T-helper 2 cell treated with Interferon-gamma antibody and Interleukin-4, amounts not matched to agents 5 μg/mL and 100 μg/mL, for 36 hours (primary cell): Measurements from ENCODE around the gene CAPN10.

Experiments
- DNase-seq: peaks from one replicate; pipeline ENCODE4 v3.0.0; 2021; ENCODE audit warnings: low spot score
- H3K27ac Mint-ChIP-seq: one replicate; pipeline ENCODE4 v1.8.0; 2021; ENCODE audit warnings: mild to moderate bottlenecking, mixed read lengths
- H3K27me3 Mint-ChIP-seq: one replicate; pipeline ENCODE4 v1.8.0; 2021; ENCODE audit warnings: low read depth, mixed read lengths
- H3K36me3 Mint-ChIP-seq: one replicate; pipeline ENCODE4 v1.8.0; 2021; ENCODE audit warnings: low read depth, mixed read lengths
- H3K4me1 Mint-ChIP-seq: one replicate; pipeline ENCODE4 v1.8.0; 2021; ENCODE audit warnings: low read depth, mixed read lengths
- H3K4me3 Mint-ChIP-seq: one replicate; pipeline ENCODE4 v1.8.0; 2022; ENCODE audit warnings: mild to moderate bottlenecking, moderate library complexity, mixed read lengths
- H3K9me3 Mint-ChIP-seq: one replicate; pipeline ENCODE4 v1.8.0; 2021; ENCODE audit warnings: mixed read lengths

The CAPN10 gene

DNA sequence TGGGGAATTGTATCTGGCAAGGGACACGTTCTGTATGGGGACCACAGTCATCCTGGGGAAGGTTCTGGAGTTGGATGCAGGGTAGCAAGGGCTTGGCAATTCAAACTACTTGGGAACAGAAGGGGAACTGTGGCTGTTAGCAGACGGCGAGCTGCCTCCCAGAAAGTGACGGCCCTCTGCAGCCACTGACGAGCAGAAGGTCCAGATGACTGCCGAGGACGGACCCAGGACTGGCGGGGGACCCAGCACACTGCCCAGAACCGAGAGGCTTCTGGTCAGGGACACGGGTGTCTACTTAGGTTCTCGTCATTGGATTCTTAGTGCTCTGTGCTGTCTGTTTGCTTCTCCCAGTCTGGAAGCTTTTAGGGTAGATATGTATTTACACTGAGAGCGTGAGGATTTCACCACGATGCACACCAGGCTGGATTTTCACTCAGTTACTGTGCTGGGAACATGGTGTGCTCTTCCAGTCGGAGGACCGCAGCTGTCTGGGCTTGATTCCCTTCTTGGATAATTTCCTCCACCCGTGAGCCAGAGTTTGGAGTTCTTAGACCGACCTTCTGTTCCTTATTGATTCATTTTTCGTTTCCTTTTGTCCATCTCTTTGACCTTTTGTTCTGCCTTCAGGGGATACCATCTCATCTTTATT lies 52.1 kb downstream of the CAPN10 start:
- no peak for DNase-seq
- Mint-ChIP-seq H3K4me1 (no peaks in the 10 kb centered on the region), H3K27me3 (peaks cover 3% of the 10 kb centered on the region), H3K27ac (no peak overlapping the region), H3K9me3 (peaks cover 11% of the 10 kb centered on the region), H3K36me3 (peaks cover 5% of the 10 kb centered on the region), H3K4me3 (no peak overlapping the region)

DNA sequence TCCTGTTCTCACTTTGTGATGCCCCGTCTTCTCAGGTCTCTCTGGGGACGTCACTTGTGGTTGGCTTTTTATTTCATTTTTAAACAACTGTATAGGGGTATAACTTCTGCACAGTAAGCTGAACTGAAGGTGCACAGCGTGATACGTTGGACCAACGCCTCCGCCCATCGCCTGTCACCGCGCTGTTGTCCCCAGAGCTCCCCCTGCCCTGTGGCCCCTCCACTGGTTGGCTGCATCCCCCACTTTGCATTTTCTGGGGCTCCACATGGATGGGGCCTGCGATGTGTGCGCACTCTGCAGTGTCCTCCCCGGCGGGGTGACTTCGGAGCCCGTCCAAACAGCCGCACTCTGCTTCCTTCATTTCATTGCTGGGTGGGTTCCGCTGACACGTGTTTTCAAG lies 53.0 kb downstream of the CAPN10 start:
- no peak for DNase-seq
- Mint-ChIP-seq H3K4me3 (no peak overlapping the region), H3K27ac (no peak overlapping the region), H3K9me3 (peaks cover 3% of the 10 kb centered on the region), H3K27me3 (peaks cover 3% of the 10 kb centered on the region), H3K36me3 (peaks cover 2% of the 10 kb centered on the region), H3K4me1 (no peaks in the 10 kb centered on the region)

DNA sequence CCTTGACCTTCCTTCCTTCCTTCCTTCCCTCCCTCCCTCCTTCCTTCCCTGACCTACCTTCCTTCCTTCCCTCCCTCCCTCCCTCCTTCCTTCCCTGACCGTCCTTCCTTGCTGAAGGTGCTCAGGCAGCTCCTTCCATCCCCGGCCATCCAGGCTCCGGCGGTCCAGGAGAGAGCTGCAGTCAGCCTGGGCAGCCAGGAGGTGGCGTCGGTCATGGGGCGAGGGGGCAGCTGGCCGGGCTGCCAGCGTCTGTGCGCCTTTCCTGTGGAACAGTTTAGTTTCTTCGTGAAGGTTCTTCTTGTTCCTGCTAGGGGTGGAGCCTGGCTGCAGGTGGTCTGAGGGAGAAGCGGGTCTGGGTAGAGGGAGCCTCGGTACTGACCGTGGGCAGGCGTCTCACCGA lies 54.4 kb downstream of the CAPN10 start:
- Mint-ChIP-seq H3K27me3 (peaks cover 3% of the 10 kb centered on the region), H3K4me1 (no peaks in the 10 kb centered on the region), H3K9me3 (no peaks in the 10 kb centered on the region), H3K4me3 (no peak overlapping the region), H3K36me3 (no peaks in the 10 kb centered on the region), H3K27ac (no peak overlapping the region)
- no peak for DNase-seq

DNA sequence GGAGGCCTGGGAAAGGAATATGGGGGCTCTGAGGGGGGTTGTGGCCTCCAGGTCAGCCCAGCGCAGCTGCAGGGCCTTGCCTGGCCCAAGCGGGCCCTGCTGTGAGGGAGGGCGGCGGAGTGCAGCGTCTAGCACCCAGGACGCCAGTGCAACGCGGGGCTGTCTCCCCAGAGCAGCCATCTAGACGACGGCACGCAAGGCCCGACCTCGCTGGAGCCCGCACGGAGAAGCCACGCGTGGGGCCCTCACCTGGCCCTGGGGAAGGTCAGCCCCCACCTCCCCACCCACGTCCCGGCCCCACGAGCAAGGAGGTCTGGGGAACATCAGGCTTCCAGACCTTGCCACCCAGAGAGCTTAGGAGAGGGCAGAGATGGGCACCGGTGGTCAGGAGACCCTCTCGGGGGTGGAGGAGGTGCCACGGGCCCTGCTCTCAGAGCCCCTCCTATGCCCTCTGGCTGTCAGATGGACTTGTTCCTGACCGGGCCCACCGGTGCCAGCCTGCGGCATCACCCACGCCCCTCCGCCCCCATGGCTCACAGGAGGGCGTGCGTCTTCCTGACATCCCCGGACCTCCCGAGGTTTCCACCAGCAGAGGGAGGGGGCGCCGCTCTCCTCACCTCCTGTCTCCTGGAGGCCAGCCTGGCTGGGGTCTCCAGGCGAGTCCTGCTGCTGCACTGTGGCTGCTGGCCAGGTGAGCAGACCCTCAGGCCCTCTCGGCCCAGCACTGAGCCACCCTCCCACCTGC lies 55.7 kb downstream of the CAPN10 start:
- peaks cover 3% of the 10 kb centered on the region for H3K27me3 Mint-ChIP-seq
- H3K36me3 Mint-ChIP-seq: no peaks in the 10 kb centered on the region
- peaks cover 4% of the 10 kb centered on the region for H3K4me1 Mint-ChIP-seq
- H3K27ac Mint-ChIP-seq: no peak overlapping the region
- no peaks in the 10 kb centered on the region for H3K9me3 Mint-ChIP-seq
- H3K4me3 Mint-ChIP-seq: no peak overlapping the region
- no peak for DNase-seq

DNA sequence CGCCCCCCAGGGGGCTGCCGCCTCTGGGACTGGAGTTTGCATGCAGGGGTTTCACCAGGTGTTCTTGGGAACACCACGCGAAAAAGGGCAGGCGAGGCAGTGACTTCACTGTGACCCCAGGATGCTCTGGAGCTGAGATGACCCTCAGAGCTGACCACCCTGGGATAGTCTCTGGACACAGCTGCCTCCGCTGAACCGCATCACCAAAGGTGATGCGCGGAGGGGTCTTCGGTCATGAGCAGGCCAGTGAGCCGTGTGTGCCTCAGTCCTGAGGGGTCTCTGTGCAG lies 56.2 kb downstream of the CAPN10 start:
- Mint-ChIP-seq H3K4me3 (no peak overlapping the region), H3K4me1 (peaks cover 4% of the 10 kb centered on the region), H3K9me3 (no peaks in the 10 kb centered on the region), H3K27ac (no peak overlapping the region), H3K27me3 (peaks cover 3% of the 10 kb centered on the region), H3K36me3 (no peaks in the 10 kb centered on the region)
- no peak for DNase-seq

DNA sequence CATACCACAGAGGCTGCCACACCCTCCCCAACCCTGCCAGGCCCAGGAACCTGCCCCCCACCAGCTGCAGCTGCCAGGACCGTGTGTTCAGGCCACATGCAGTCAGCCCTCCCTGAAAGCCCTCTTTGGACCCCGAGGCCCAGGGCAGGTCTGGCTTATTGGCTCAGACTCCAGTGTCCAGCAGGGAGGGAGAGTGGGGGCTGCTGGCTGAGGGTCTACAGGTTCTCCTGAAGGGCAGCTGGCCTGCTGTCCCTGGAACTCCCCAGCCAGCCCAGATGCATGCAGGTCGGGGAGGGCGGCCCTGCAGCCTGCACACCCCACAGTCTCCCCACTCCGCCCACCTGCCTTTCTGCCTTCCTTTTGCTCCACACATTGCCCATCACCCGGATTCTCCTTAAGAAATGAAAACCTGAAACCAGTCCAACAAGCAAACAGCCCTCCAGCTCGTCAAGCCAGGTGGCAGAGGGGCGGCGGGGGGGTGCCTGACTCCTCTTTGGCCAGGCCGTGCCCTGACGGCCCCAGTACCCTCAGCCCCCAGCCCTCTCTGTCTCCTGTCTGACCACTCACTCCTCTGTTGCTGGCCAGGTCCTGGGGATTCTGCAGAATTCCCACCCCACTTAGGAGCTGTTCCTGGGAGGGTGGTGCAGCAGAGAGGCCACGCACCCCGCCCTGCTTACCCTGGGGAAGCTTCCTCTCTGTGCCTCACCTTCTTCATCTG lies 56.7 kb downstream of the CAPN10 start:
- H3K36me3 Mint-ChIP-seq: no peaks in the 10 kb centered on the region
- no peaks in the 10 kb centered on the region for H3K9me3 Mint-ChIP-seq
- H3K27me3 Mint-ChIP-seq: peaks cover 3% of the 10 kb centered on the region
- DNase-seq: no peak
- H3K4me3 Mint-ChIP-seq: no peak overlapping the region
- H3K4me1 Mint-ChIP-seq: peaks cover 4% of the 10 kb centered on the region
- no peak overlapping the region for H3K27ac Mint-ChIP-seq

DNA sequence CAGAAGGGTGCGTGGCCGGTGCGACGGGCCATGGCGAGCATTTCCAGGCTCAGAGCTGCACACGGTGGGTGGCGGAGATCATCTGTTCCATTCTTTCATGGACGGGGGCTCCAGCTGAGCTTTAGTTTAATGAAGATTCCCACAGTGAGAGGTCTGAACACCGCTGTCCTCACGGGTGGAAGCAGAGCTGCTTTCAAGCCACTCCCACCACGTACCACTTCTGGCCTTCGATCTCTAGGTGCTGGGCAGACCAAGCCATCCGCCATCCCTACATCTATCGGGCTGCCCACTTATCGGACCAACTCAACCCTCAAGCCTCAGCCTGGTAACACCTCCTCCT lies 57.2 kb downstream of the CAPN10 start:
- Mint-ChIP-seq H3K9me3 (no peaks in the 10 kb centered on the region), H3K36me3 (no peaks in the 10 kb centered on the region), H3K4me3 (no peak overlapping the region), H3K27me3 (peaks cover 6% of the 10 kb centered on the region), H3K27ac (no peak overlapping the region), H3K4me1 (peaks cover 4% of the 10 kb centered on the region)
- no peak for DNase-seq

DNA sequence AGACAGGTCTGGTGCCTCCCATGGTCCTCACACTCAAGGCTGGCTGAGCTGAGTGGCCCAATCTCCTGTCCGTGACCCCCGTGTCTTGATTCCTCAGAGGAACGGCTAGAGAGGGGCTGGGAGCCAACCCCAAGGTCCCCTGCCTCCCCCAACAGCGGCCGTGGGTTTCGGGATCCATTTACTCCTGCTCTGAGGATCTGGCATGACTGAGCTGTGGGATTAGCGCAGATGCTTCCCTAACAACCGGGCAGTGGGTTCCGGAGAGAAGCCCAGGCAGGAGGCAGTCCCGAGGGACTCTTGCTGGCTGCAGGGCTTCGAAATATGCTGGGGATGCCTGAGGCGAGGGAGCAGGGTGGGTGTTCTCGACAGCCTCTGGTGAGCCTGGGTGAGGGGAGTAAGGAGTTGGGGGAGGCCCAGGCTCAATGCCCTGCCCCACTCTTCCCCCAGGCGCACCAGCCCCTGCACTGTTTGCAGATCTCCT lies 57.7 kb downstream of the CAPN10 start:
- Mint-ChIP-seq H3K27me3 (peaks cover 5% of the 10 kb centered on the region), H3K9me3 (no peaks in the 10 kb centered on the region), H3K27ac (no peak overlapping the region), H3K36me3 (no peaks in the 10 kb centered on the region), H3K4me1 (peaks cover 4% of the 10 kb centered on the region), H3K4me3 (no peak overlapping the region)
- DNase-seq: no peak

DNA sequence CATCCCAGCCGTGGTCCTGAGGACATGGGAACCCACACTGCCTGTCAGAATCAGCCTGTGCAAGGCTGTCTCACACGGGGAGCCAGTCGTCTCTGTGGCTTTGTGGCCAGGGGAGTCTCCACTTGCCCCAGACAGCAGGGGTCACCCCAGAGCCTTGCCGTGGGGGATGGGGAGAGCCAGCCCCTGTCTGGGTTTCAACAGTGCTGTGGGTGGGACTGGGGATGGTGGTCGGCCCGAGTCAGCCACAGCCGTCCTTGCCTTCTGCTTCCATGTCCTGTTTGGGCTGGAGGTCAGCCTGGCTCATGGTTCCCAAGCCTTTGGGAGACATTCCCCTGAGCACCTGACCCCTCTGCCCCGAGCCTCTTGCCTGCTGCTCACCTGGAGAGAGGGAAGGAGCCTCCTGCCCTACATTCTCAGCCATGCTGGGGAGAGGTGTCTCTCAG lies 58.3 kb downstream of the CAPN10 start:
- peak; percentile 2 for DNase-seq
- Mint-ChIP-seq H3K27me3 (peaks cover 9% of the 10 kb centered on the region), H3K4me1 (peaks cover 4% of the 10 kb centered on the region), H3K27ac (no peak overlapping the region), H3K4me3 (no peak overlapping the region), H3K36me3 (no peaks in the 10 kb centered on the region), H3K9me3 (no peaks in the 10 kb centered on the region)

DNA sequence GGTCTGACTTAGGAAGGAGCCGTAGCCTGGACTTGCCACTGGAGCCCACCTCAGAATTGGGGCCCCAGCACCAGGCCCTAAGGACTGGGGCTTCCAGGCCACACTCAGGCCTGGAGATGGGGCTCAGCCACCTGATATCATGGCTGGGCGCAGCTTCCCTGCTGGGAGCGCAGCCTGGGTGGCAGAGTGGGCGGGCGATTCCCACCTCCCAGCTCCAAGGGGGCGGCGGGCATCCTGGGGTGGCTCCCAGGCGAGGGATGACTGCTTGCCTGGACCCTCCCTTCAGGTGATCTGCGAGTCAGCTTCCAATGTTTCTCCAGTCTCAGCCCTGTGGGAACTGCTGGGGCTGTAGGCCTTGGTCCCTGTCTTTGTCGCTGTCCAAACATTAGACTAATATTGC lies 58.8 kb downstream of the CAPN10 start:
- Mint-ChIP-seq H3K9me3 (no peaks in the 10 kb centered on the region), H3K4me1 (peaks cover 4% of the 10 kb centered on the region), H3K27me3 (peaks cover 9% of the 10 kb centered on the region), H3K36me3 (no peaks in the 10 kb centered on the region), H3K4me3 (no peak overlapping the region), H3K27ac (no peak overlapping the region)
- DNase-seq: peak; percentile 1

DNA sequence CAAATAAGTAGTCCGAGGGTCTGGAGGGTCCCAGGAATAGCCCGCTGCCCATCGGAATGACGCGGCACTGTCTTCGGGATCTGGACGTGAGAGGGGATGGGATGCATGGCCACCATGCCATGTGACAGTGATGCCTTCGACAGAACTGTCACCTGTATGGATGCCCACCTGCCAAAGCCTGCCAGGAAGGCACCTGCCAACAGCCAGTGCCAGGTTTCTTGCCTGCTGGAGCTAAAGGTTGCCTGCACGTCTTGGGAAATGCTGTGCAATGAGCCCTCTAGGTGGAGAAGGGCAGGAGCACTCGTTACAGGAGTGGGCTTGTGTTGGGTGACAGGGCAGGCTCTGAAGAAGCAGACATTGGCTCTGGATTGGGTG lies 59.3 kb downstream of the CAPN10 start:
- Mint-ChIP-seq H3K4me3 (no peak overlapping the region), H3K27ac (peak overlapping the region; percentile 67), H3K4me1 (peaks cover 4% of the 10 kb centered on the region), H3K9me3 (no peaks in the 10 kb centered on the region), H3K36me3 (no peaks in the 10 kb centered on the region), H3K27me3 (peaks cover 9% of the 10 kb centered on the region)
- no peak for DNase-seq

DNA sequence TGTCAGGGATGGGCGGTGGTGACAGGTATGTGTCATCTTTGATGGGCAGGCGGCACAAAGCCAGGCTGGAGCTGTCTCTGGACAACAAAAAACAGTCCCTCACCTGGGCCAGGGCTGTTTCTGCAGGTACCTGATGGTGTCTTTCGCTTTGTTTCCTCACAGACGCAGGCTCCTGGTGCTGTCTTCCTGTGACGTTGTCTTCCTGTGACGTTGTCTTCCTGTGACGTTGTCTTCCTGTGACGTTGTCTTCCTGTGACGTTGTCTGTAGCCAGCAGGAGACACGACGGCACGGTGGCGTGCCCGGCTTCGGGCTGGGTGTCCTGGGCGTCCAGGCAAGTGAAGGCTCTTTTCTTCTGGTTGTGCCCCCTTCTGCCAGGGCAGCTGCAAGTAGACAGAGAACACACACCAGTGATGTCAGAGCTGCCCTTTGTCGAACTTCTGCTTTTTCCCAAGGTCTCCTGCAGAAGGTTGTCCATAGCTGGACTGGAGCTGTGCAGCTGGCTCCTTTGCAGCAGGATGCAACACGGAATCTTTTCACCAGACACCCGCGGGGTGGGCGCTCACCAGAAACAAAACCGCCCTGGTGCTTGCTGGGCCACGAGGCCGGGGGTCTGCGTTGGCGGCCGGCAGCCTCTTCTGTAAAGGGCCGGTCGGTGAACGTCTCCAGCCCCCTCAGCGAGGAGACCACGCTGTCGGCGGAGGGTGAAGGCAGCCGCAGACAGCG lies 59.8 kb downstream of the CAPN10 start:
- Mint-ChIP-seq H3K27ac (peak overlapping the region; percentile 67), H3K36me3 (no peaks in the 10 kb centered on the region), H3K9me3 (no peaks in the 10 kb centered on the region), H3K4me3 (no peak overlapping the region), H3K4me1 (peaks cover 4% of the 10 kb centered on the region), H3K27me3 (peaks cover 14% of the 10 kb centered on the region)
- peak; percentile 3 for DNase-seq

DNA sequence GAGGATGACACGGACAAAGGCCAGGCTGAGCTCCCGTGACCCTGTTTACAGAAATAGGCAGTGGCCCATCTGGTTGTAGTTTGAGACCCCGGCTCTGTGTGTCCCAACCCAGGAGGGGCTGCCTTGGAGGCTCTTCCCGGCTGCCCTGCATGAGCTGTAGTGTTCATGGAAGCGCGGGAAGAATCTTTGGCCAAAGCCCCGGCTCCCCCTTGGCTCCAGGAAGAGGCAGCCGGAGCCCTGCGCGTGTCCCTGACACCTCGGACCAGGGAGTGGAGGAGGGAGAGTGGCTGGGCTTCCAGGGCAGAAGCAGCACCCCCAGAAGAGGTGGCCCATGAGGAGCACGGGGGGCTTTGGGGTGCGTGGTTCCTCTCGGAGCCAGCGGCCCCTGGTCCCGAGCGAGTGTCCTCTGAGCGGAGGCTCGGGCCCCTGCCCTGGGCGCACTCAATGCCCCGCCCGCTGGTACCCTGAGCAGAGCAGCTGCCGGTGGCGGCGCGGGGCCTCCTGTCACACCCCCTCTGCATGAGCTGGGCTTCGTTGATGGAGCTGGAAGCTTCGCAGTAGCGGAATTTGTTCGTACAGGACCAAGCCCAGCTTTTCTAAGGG lies 60.5 kb downstream of the CAPN10 start:
- Mint-ChIP-seq H3K27ac (no peak overlapping the region), H3K9me3 (no peaks in the 10 kb centered on the region), H3K27me3 (peaks cover 17% of the 10 kb centered on the region), H3K36me3 (no peaks in the 10 kb centered on the region), H3K4me3 (no peak overlapping the region), H3K4me1 (peaks cover 4% of the 10 kb centered on the region)
- DNase-seq: no peak
